H9 (cell line): ENCODE data around the gene THSD7B. TPM values are rescaled to one million over a fixed set of nuclear protein-coding genes. Genes with fewer than 3 reads are reported as not detected.

Source experiments
- DNase-seq: peaks from one replicate; pipeline ENCODE4 v3.0.0-alpha.2; 2017
- H2AFZ ChIP-seq: one replicate; pipeline ENCODE4 v1.6.1; 2013; ENCODE audit warnings: mild to moderate bottlenecking, low read length, control low read depth, moderate library complexity
- H2AK5ac ChIP-seq: 2 replicates; pipeline ENCODE4 v1.6.1; 2013; ENCODE audit warnings: low read length, control low read depth, mixed read lengths; ENCODE audit not compliant: insufficient read length
- H2BK120ac ChIP-seq: one replicate; pipeline ENCODE4 v1.6.1; 2013; ENCODE audit warnings: low read depth, mild to moderate bottlenecking, low read length, control low read depth, inconsistent platforms; ENCODE audit not compliant: poor library complexity, severe bottlenecking
- H2BK12ac ChIP-seq: 2 replicates; pipeline ENCODE4 v1.6.1; 2013; ENCODE audit warnings: low read length, control low read depth, mixed read lengths, low read depth; ENCODE audit not compliant: insufficient read length
- H2BK15ac ChIP-seq: 2 replicates; pipeline ENCODE4 v1.6.1; 2013; ENCODE audit warnings: low read depth, low read length, control low read depth
- H2BK20ac ChIP-seq: one replicate; pipeline ENCODE4 v1.6.1; 2013; ENCODE audit warnings: low read depth, mild to moderate bottlenecking, low read length, control low read depth, inconsistent platforms; ENCODE audit not compliant: poor library complexity, severe bottlenecking
- H2BK5ac ChIP-seq: 2 replicates; pipeline ENCODE4 v1.6.1; 2013; ENCODE audit warnings: low read length, control low read depth, mixed read lengths; ENCODE audit not compliant: insufficient read length
- H3K14ac ChIP-seq: 2 replicates; pipeline ENCODE4 v1.6.1; 2013; ENCODE audit warnings: low read length, control low read depth; ENCODE audit not compliant: insufficient read depth
- H3K18ac ChIP-seq: 2 replicates; pipeline ENCODE4 v1.6.1; 2013; ENCODE audit warnings: low read depth, mild to moderate bottlenecking, mixed read lengths, low read length, control low read depth; ENCODE audit not compliant: insufficient read length
- H3K23ac ChIP-seq: 2 replicates; pipeline ENCODE4 v1.6.1; 2013; ENCODE audit warnings: low read length, control low read depth, mixed read lengths, low read depth; ENCODE audit not compliant: insufficient read length
- H3K23me2 ChIP-seq: 2 replicates; pipeline ENCODE4 v1.6.1; 2013; ENCODE audit warnings: low read depth, mild to moderate bottlenecking, mixed read lengths, low read length, control low read depth; ENCODE audit not compliant: insufficient read length, poor library complexity, severe bottlenecking
- H3K27ac ChIP-seq: 2 replicates; pipeline ENCODE4 v1.5.1; 2013; ENCODE audit warnings: low read length, control low read depth, mixed read lengths, low read depth; ENCODE audit not compliant: insufficient read length
- H3K27me3 ChIP-seq: 2 replicates; pipeline ENCODE4 v1.6.1; 2013; ENCODE audit warnings: low read length, control low read depth, inconsistent platforms; ENCODE audit not compliant: insufficient read depth
- H3K4ac ChIP-seq: 2 replicates; pipeline ENCODE4 v1.6.1; 2013; ENCODE audit warnings: low read depth, mild to moderate bottlenecking, control low read depth, inconsistent platforms, low read length, moderate library complexity
- H3K4me1 ChIP-seq: 2 replicates; pipeline ENCODE4 v1.6.1; 2013; ENCODE audit warnings: low read length, control low read depth, inconsistent platforms; ENCODE audit not compliant: insufficient read depth
- H3K4me2 ChIP-seq: 2 replicates; pipeline ENCODE4 v1.6.1; 2013; ENCODE audit warnings: low read length, control low read depth, mixed read lengths; ENCODE audit not compliant: insufficient read length, insufficient read depth
- H3K56ac ChIP-seq: 2 replicates; pipeline ENCODE4 v1.6.1; 2013; ENCODE audit warnings: low read depth, mild to moderate bottlenecking, mixed read lengths, low read length, control low read depth; ENCODE audit not compliant: insufficient read length
- H3K79me1 ChIP-seq: 2 replicates; pipeline ENCODE4 v1.6.1; 2013; ENCODE audit warnings: low read depth, mild to moderate bottlenecking, moderate library complexity, low read length, control low read depth, inconsistent platforms; ENCODE audit not compliant: insufficient read depth, poor library complexity, severe bottlenecking
- H3K79me2 ChIP-seq: 2 replicates; pipeline ENCODE4 v1.6.1; 2013; ENCODE audit warnings: low read length, control low read depth, inconsistent platforms; ENCODE audit not compliant: insufficient read depth
- H3K9ac ChIP-seq: 2 replicates; pipeline ENCODE4 v1.6.1; 2013; ENCODE audit warnings: low read length, control low read depth, mixed read lengths; ENCODE audit not compliant: insufficient read length; ENCODE audit errors: extremely low read depth
- H3K9me3 ChIP-seq: one replicate; pipeline ENCODE4 v1.6.1; 2013; ENCODE audit warnings: low read depth, low read length, inconsistent platforms; ENCODE audit not compliant: control insufficient read depth
- H3T11ph ChIP-seq: one replicate; pipeline ENCODE4 v1.6.1; 2013; ENCODE audit warnings: mild to moderate bottlenecking, low read length, control low read depth, inconsistent platforms
- H4K20me1 ChIP-seq: one replicate; pipeline ENCODE4 v1.6.1; 2013; ENCODE audit not compliant: control insufficient read depth, insufficient read length, insufficient read depth
- H4K5ac ChIP-seq: 2 replicates; pipeline ENCODE4 v1.6.1; 2013; ENCODE audit warnings: low read depth, mild to moderate bottlenecking, mixed read lengths, low read length, control low read depth; ENCODE audit not compliant: insufficient read length
- H4K8ac ChIP-seq: replicated peaks from 2 replicates; pipeline ENCODE4 v1.6.1; 2013; ENCODE audit warnings: low read length, control low read depth, mixed read lengths, low read depth; ENCODE audit not compliant: insufficient read length
- H4K91ac ChIP-seq: 2 replicates; pipeline ENCODE4 v1.6.1; 2013; ENCODE audit warnings: low read depth, mild to moderate bottlenecking, moderate library complexity, mixed read lengths, low read length, control low read depth; ENCODE audit not compliant: insufficient read length
- H3K27ac Mint-ChIP-seq, 3 experiments: 2 replicates in 2 of 3; 3 replicates in 1 of 3; pipeline ENCODE4 v1.8.0; 2020 to 2021; ENCODE audit warnings: mixed read lengths in 3 of 3, mild to moderate bottlenecking in 1 of 3, moderate library complexity in 1 of 3
- H3K27me3 Mint-ChIP-seq: 2 replicates; pipeline ENCODE4 v1.8.0; 2021; ENCODE audit warnings: low read depth, mild to moderate bottlenecking, moderate library complexity, mixed read lengths
- H3K36me3 Mint-ChIP-seq, 3 experiments: 2 replicates in 2 of 3; 3 replicates in 1 of 3; pipeline ENCODE4 v1.8.0; 2020 to 2021; ENCODE audit warnings: low read depth in 3 of 3, mixed read lengths in 3 of 3; ENCODE audit not compliant: insufficient read depth in 1 of 3
- H3K4me1 Mint-ChIP-seq, 2 experiments: 2 replicates each; pipeline ENCODE4 v1.8.0; 2020; ENCODE audit warnings: mixed read lengths in 2 of 2
- H3K4me3 Mint-ChIP-seq, 2 experiments: 2 replicates in 1 of 2; 3 replicates in 1 of 2; pipeline ENCODE4 v1.8.0; 2020 to 2021; ENCODE audit warnings: mild to moderate bottlenecking in 2 of 2, mixed read lengths in 2 of 2, moderate library complexity in 1 of 2
- H3K9me3 Mint-ChIP-seq, 2 experiments: 2 replicates in 1 of 2; 3 replicates in 1 of 2; pipeline ENCODE4 v1.8.0; 2020; ENCODE audit warnings: mild to moderate bottlenecking in 2 of 2, mixed read lengths in 2 of 2, moderate library complexity in 1 of 2
- CTCF ChIP-seq: fragments of 200-600 bp; sonication (generic); conservative IDR thresholded peaks from 3 replicates; pipeline ENCODE4 v1.8.0; 2021; ENCODE audit warnings: antibody characterized with exemption, mild to moderate bottlenecking
- WGBS: extraction: QIAGEN DNeasy Blood & Tissue Kit; methylation state at CpG from one replicate; pipeline ENCODE4 v1.1.7; 2013; ENCODE audit warnings: missing lambda C conversion rate, low lambda C conversion rate, mixed read lengths; ENCODE audit not compliant: insufficient read length; ENCODE audit errors: extremely low coverage; 5-methylcytosine and 5-hydroxymethylcytosine counted together
- total RNA-seq: library from RNA; stranded (reverse); gene quantifications from 2 replicates; pipeline ENCODE4 v1.2.1, GENCODE V29; 2021

THSD7B gene
- total RNA-seq, 1 experiment from 2014 or later = 0.85 TPM

DNA sequence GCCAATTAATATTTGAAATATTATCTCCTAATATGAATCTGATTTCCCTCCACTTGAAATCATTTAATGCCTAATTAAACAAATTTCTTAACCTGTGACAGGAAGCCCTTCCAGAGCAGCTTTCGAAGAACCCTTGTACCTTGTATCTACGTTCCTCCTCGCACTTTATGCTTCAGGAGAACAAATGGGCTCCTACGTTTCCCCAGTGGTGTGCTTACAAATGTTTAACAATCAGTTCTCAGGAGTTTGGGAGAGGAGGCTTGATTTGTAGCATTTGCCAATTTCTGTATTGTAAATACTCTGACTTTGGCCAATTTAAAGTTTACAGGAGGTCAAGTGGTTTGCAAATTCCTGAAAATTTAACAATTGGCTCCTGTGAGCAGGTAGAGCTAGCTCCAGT lies 327.8 kb downstream of the THSD7B start:
- peaks cover 8 to 9% of the 10 kb centered on the region in 2 experiments; a peak in 3 of 4 replicates for H3K4me1 Mint-ChIP-seq
- Histone ChIP-seq H3K9ac (no peak overlapping the region), H3K27me3 (no peaks in the 10 kb centered on the region), H3K56ac (no peak overlapping the region), H3K18ac (no peak overlapping the region), H3K79me1 (no peaks in the 10 kb centered on the region), H4K91ac (no peak overlapping the region), H3K23me2 (no peaks in the 10 kb centered on the region), H2AK5ac (no peak overlapping the region), H4K8ac (no peak overlapping the region), H2BK5ac (no peak overlapping the region), H3T11ph (no peak overlapping the region), H4K20me1 (no peaks in the 10 kb centered on the region), H2BK15ac (no peak overlapping the region), H2BK120ac (no peak overlapping the region), H3K9me3 (no peaks in the 10 kb centered on the region), H3K14ac (no peak overlapping the region), H3K27ac (no peak overlapping the region), H3K4me1 (no peaks in the 10 kb centered on the region; the same call in 1 of the 2 replicates), H2BK20ac (no peak overlapping the region), H3K79me2 (no peaks in the 10 kb centered on the region), H3K4ac (no peak overlapping the region), H3K4me2 (no peak overlapping the region), H3K23ac (no peak overlapping the region), H2AFZ (no peak overlapping the region), H4K5ac (no peak overlapping the region), H2BK12ac (no peak overlapping the region)
- no peak for DNase-seq
- TF ChIP-seq CTCF = no peak
- H3K27me3 Mint-ChIP-seq = no peaks in the 10 kb centered on the region
- H3K27ac Mint-ChIP-seq = no peak overlapping the region
- WGBS = no CpG with 5 or more reads among the region's 4 CpGs
- H3K9me3 Mint-ChIP-seq = peaks cover 0 to 3% of the 10 kb centered on the region in 2 experiments; a peak in 1 of 5 replicates
- H3K36me3 Mint-ChIP-seq = no peaks in the 10 kb centered on the region
- H3K4me3 Mint-ChIP-seq = no peak overlapping the region
